Astrocyte (in vitro differentiated cells and primary cell): ENCODE results near the gene SLC43A1.

Experiments
- CTCF ChIP-seq: IDR thresholded peaks from 2 replicates; pipeline ENCODE4 v1.5.1; 2011; ENCODE audit warnings: low read depth, mild to moderate bottlenecking, inconsistent platforms, low read length, moderate library complexity; ENCODE audit not compliant: insufficient read depth
- EZH2 ChIP-seq: IDR thresholded peaks from 2 replicates; pipeline ENCODE4 v1.6.1; 2012; ENCODE audit warnings: mild to moderate bottlenecking, low read length, inconsistent platforms; ENCODE audit not compliant: insufficient read depth

DNA sequence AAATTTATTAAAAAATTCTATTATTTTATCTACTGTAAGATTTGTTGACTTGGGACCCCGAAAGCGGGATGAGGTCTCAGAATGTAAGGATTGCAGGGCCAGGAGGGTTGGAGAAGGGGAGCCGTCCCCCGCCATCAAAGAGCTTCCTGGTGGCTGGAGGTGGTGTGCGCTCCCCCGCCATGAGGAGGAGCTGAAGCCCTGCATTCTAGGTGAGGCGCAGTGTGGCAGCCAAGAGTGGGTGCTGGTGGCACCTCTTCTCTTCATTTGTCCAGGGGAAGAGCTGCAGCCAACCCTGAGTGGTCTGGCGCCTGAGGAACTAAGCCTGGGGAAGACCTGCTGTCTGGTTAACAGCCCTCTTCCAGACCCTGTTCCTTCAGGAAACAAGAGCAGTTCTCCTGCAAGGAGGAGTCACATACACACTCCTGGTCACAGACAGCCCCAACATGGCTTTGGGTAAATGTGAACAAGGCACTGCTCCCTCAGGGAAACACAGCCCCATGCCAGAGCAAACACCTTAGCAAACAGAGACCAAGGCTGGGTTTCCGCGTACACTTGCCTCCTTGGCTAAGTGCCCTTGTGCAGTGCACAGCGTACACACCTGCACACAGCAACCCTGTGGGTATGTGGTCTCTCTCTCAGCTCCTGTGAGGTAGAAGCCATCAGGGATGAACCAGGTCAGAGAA lies 37.9 kb downstream of the SLC43A1 start:
- no peak for TF ChIP-seq EZH2
- no peak for TF ChIP-seq CTCF
